Mesothelial cell of epicardium (in vitro differentiated cells): ENCODE measurements around the gene CCHCR1. TPM values are rescaled to one million over a fixed set of nuclear protein-coding genes. Genes with fewer than 3 reads are reported as not detected.

Experiments used
- DNase-seq, 2 experiments: peaks; one replicate each; pipeline ENCODE4 v3.0.0; 2021; ENCODE audit warnings: low spot score in 2 of 2; ENCODE audit not compliant: unreplicated experiment in 2 of 2
- H3K27ac Mint-ChIP-seq: 2 replicates; pipeline ENCODE4 v1.8.0; 2021; ENCODE audit warnings: mixed read lengths
- H3K27me3 Mint-ChIP-seq: 2 replicates; pipeline ENCODE4 v1.8.0; 2021; ENCODE audit warnings: low read depth, mixed read lengths
- H3K36me3 Mint-ChIP-seq: 2 replicates; pipeline ENCODE4 v1.8.0; 2021; ENCODE audit warnings: mixed read lengths
- H3K4me1 Mint-ChIP-seq: 2 replicates; pipeline ENCODE4 v1.8.0; 2021; ENCODE audit warnings: mixed read lengths
- H3K4me3 Mint-ChIP-seq: 2 replicates; pipeline ENCODE4 v1.8.0; 2021; ENCODE audit warnings: mild to moderate bottlenecking, moderate library complexity, mixed read lengths
- H3K9me3 Mint-ChIP-seq: 2 replicates; pipeline ENCODE4 v1.8.0; 2021; ENCODE audit warnings: mixed read lengths
- total RNA-seq: library from RNA; stranded (reverse); gene quantifications from 3 replicates; pipeline ENCODE4 v1.2.1, GENCODE V29; 2021
- TF ChIP-seq, protein P1 (sequence below): fragments of 200-600 bp; sonication (generic); IDR thresholded peaks from one replicate; pipeline ENCODE4 v1.5.0; 2021; ENCODE audit warnings: antibody characterized with exemption; ENCODE audit not compliant: unreplicated experiment

CCHCR1 gene
- total RNA-seq, 1 donor from 2014 or later = 36.6 TPM

GRCh38 chr6:31144296-31144969, 13.2 kb downstream of the CCHCR1 start:
- TF ChIP-seq, protein P1, sequence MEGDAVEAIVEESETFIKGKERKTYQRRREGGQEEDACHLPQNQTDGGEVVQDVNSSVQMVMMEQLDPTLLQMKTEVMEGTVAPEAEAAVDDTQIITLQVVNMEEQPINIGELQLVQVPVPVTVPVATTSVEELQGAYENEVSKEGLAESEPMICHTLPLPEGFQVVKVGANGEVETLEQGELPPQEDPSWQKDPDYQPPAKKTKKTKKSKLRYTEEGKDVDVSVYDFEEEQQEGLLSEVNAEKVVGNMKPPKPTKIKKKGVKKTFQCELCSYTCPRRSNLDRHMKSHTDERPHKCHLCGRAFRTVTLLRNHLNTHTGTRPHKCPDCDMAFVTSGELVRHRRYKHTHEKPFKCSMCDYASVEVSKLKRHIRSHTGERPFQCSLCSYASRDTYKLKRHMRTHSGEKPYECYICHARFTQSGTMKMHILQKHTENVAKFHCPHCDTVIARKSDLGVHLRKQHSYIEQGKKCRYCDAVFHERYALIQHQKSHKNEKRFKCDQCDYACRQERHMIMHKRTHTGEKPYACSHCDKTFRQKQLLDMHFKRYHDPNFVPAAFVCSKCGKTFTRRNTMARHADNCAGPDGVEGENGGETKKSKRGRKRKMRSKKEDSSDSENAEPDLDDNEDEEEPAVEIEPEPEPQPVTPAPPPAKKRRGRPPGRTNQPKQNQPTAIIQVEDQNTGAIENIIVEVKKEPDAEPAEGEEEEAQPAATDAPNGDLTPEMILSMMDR = no peak
- Mint-ChIP-seq H3K4me3 (no peak overlapping the region), H3K4me1 (peaks cover 6% of the 10 kb centered on the region), H3K27ac (no peak overlapping the region), H3K36me3 (peaks cover 24% of the 10 kb centered on the region), H3K27me3 (no peaks in the 10 kb centered on the region), H3K9me3 (no peaks in the 10 kb centered on the region)
- no peak for DNase-seq

- TF ChIP-seq, protein P1 = no peak
- H3K36me3 Mint-ChIP-seq = peaks cover 20% of the 10 kb centered on the region
- no peak overlapping the region for H3K4me3 Mint-ChIP-seq
- no peaks in the 10 kb centered on the region for H3K9me3 Mint-ChIP-seq
- DNase-seq = no peak
- H3K27ac Mint-ChIP-seq = no peak overlapping the region
- H3K27me3 Mint-ChIP-seq = no peaks in the 10 kb centered on the region
- peaks cover 7% of the 10 kb centered on the region for H3K4me1 Mint-ChIP-seq
Measured at GRCh38 chr6:31143148-31143547, 14.5 kb downstream of the CCHCR1 start.

DNA sequence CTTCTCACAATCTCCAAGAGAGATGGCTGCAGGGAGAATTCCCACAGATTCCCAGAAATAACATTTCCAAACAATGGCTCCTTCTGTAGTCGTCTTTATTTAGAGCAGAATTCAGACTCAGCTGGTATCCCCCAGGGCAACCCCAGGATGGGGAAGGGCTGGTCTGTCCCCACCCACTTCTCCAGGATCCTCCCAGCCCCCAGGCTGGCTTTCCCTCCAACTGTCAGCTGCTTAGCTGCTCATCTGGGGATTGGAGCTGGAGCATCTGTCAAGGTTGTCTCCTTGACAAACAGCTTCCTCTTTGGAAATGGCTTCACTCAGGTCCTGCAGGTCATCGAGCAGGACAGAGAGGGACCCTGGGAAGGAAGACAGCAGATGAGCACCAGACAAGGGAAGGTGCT, 15.2 kb downstream of the CCHCR1 start:
- H3K4me1 Mint-ChIP-seq = peaks cover 11% of the 10 kb centered on the region
- TF ChIP-seq, protein P1 = no peak
- H3K9me3 Mint-ChIP-seq = no peaks in the 10 kb centered on the region
- peaks cover 20% of the 10 kb centered on the region for H3K36me3 Mint-ChIP-seq
- H3K27ac Mint-ChIP-seq = no peak overlapping the region
- H3K27me3 Mint-ChIP-seq = peaks cover 2% of the 10 kb centered on the region
- DNase-seq = no peak
- no peak overlapping the region for H3K4me3 Mint-ChIP-seq

DNA sequence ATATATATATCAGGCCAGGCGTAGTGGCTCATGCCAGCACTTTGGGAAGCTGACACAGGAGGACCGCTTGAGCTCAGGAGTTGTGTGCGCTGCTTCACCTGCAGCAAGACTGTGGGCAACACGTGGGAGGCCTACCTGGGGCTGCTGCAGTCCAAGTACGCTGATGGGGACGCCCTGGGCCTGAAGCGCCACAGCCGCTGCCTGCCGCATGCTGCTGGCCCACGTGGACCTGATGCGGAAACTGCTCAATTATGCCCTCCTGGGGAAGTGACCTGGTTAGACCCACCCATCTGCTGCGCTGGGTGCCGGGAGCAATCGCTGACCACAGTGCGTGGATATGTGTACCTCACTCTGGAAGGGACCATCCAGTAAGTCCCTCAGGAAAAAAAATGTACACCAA, 17.0 kb downstream of the CCHCR1 start:
- TF ChIP-seq, protein P1 = no peak
- DNase-seq = no peak
- peaks cover 11% of the 10 kb centered on the region for H3K4me1 Mint-ChIP-seq
- H3K4me3 Mint-ChIP-seq = no peak overlapping the region
- no peaks in the 10 kb centered on the region for H3K9me3 Mint-ChIP-seq
- peaks cover 14% of the 10 kb centered on the region for H3K36me3 Mint-ChIP-seq
- H3K27ac Mint-ChIP-seq = no peak overlapping the region
- peaks cover 2% of the 10 kb centered on the region for H3K27me3 Mint-ChIP-seq

DNA sequence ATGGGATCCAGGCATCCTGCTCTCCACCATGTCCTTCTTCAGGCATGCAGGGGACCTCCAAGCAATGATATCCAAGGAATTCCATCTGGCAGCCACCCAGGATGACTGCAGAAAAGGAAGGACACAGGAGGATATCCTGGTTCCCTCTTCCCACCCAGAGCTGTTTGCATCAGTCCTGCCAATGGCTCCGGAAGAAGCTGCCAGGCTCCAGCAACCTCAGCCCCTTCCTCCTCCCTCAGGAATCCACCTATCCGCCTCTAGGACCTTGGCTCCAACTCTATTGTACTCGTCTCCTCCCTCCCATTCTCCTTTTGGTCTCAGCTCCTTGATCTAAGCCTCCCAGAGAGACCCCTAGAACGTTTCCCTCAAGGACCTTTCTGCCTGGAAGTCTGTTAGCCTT, 18.0 kb downstream of the CCHCR1 start:
- TF ChIP-seq, protein P1 = no peak
- peaks cover 11% of the 10 kb centered on the region for H3K4me1 Mint-ChIP-seq
- no peak overlapping the region for H3K4me3 Mint-ChIP-seq
- H3K27me3 Mint-ChIP-seq = peaks cover 2% of the 10 kb centered on the region
- DNase-seq = no peak
- H3K9me3 Mint-ChIP-seq = no peaks in the 10 kb centered on the region
- H3K36me3 Mint-ChIP-seq = peaks cover 11% of the 10 kb centered on the region
- no peak overlapping the region for H3K27ac Mint-ChIP-seq

DNA sequence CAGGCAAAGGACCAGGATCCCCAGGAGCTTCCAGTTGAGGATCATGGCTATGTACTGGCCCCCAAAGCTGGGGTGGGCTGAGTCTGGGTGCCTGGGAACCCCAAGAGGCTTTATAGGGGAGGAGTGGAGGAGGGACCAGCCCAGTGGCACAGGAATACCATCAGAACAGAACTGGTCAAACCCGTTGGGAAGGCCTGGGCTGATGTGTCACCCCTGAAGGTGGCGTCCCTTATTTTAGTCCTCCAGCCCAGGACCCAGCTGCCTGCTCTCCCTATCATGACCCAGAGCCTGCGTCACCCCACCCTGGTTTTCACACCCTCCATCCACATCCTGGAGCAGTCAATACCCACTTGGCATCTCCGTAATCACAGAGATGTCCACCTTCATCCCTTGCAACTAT, 18.6 kb downstream of the CCHCR1 start, which contains the start of gene PSORS1C2:
Gene PSORS1C2 (minus strand): TSS at position 85 of the 400 bp plus-strand sequence. CDS start 40 bp downstream, at position 45.
- H3K4me1 Mint-ChIP-seq = peaks cover 11% of the 10 kb centered on the region
- no peak for DNase-seq

More for the DNA sequence above, 18.6 kb downstream of the CCHCR1 start, which contains the start of gene PSORS1C2:
- H3K36me3 Mint-ChIP-seq = peaks cover 8% of the 10 kb centered on the region
- no peaks in the 10 kb centered on the region for H3K9me3 Mint-ChIP-seq
- TF ChIP-seq, protein P1 = no peak
- H3K4me3 Mint-ChIP-seq = no peak within 1 kb of the TSS
- H3K27ac Mint-ChIP-seq = no peak within 1 kb of the TSS
- peaks cover 2% of the 10 kb centered on the region for H3K27me3 Mint-ChIP-seq
